Suppressor macrophage (primary cell): ENCODE measurements around the gene TMEM221.

Source experiments
- DNase-seq, 4 experiments: peaks; one replicate each; pipeline ENCODE4 v3.0.0-alpha.2; 2020 to 2022

The TMEM221 gene

GRCh38 chr19:17405250-17406045 is 43.0 kb downstream of the TMEM221 start, which contains the start of gene BST2:
TSS of gene BST2 (minus strand) at chr19:17405630. CDS start at chr19:17405575, 55 bp downstream.
- DNase-seq = peak; percentile 74 to 91 (median 87)

GRCh38 chr19:17404621-17405249 is 43.7 kb downstream of the TMEM221 start:
- DNase-seq = no peak

- DNase-seq = no peak
Observed at GRCh38 chr19:17404015-17404414, 44.5 kb downstream of the TMEM221 start.

GRCh38 chr19:17402982-17403855 is 45.2 kb downstream of the TMEM221 start:
- peak; percentile 26 to 58 (median 49) for DNase-seq

- DNase-seq = no peak
Observed at GRCh38 chr19:17401628-17402027, 46.8 kb downstream of the TMEM221 start.

- DNase-seq = no peak
Observed at GRCh38 chr19:17398902-17399527, 49.5 kb downstream of the TMEM221 start.

- DNase-seq = peak; percentile 52 to 86 (median 70)
Observed at GRCh38 chr19:17394891-17395415, 53.5 kb downstream of the TMEM221 start.

- DNase-seq = no peak
Observed at GRCh38 chr19:17393914-17394313, 54.6 kb downstream of the TMEM221 start, which contains the start of gene CCDC194. TSS of gene CCDC194 (minus strand) at chr19:17394196. CDS start at chr19:17394158, 38 bp downstream.

GRCh38 chr19:17393002-17393401 is 55.5 kb downstream of the TMEM221 start:
- DNase-seq = no peak

- peak; percentile 48 to 77 (median 66) for DNase-seq
Observed at GRCh38 chr19:17391371-17392151, 56.9 kb downstream of the TMEM221 start.

- DNase-seq = peak; percentile 91 to 98 (median 94)
Observed at GRCh38 chr19:17390665-17391370, 57.6 kb downstream of the TMEM221 start.

- no peak for DNase-seq
Observed at GRCh38 chr19:17389957-17390664, 58.4 kb downstream of the TMEM221 start.

GRCh38 chr19:17389288-17389687 is 59.2 kb downstream of the TMEM221 start:
- DNase-seq = no peak

- DNase-seq = peak; percentile 67 to 88 (median 78)
Observed at GRCh38 chr19:17385878-17386611, 62.4 kb downstream of the TMEM221 start.
